ENCODE results near the gene SURF1. TPM values are rescaled to one million over a fixed set of nuclear protein-coding genes. Genes with fewer than 3 reads are reported as not detected.

SURF1 gene
- total and polyA plus RNA-seq, 10 of the 15 experiments (the other 5 are each of a cell fraction or from before 2014, with no cell fraction given): 17.9 to 46.4 (median 29.6) TPM

DNA sequence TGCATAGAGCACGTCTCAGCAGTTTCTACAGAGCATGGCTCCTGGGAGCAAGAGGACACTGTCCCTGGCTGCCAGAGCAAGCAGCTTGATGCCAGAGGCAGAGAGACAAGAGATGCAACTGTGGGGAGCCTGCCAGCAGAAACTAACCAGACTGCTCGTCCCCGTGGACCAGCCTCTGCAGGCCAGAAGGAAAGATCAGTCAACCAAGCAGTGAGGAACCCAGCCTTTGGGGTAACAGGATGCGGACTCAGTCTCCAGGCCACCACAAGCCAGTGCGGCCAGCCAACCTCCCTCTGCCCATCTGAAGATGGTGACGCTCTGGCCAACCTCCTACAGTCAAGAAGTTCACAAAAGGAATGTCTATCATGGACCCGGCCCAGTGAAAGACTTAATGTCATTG, 15.9 kb upstream of the SURF1 start (continued):
- no peak for TF ChIP-seq ASH2L (IDR thresholded peaks at IDR 0.05; ENCODE audit: borderline replicate concordance, low read depth)
- TF ChIP-seq NR2F1 (conservative IDR thresholded peaks at IDR 0.05): no peak
- TF ChIP-seq GABPA (IDR thresholded peaks at IDR 0.05; ENCODE audit: low read depth): no peak
- TF ChIP-seq LARP7 (IDR thresholded peaks at IDR 0.05): no peak
- no peak for TF ChIP-seq POLR2AphosphoS5 (IDR thresholded peaks at IDR 0.05; ENCODE audit: low read length)
- no peak for TF ChIP-seq PAX8 (IDR thresholded peaks at IDR 0.05)
- no peak for TF ChIP-seq MYC (IDR thresholded peaks at IDR 0.05; ENCODE audit: insufficient read depth, insufficient read length, insufficient replicate concordance, low read length, severe bottlenecking)

GRCh38 chr9:133371261-133371711, 15.0 kb upstream of the SURF1 start:
- ChIA-PET POLR2A (interaction anchor here (0.6 to 2.8 kb wide), 7 partner anchors 12 to 185 kb away, joined by 3 to 13 read pairs (median 4); partner anchors contain the start of genes MED22, RPL7A, SURF1 and SURF2), RAD21 (ENCODE audit: unreplicated experiment) (interaction anchor here (0.8 to 1.1 kb wide), 2 partner anchors 36 to 185 kb away, joined by 3 to 4 read pairs; no protein-coding TSS in a partner anchor), SMC1A (ENCODE audit: uncharacterized antibody, unreplicated experiment) (interaction anchor here (1.1 to 1.2 kb wide), 2 partner anchors 23 to 184 kb away, joined by 3 read pairs; partner anchors contain the start of genes MED22 and RPL7A), CTCF (interaction anchor here (0.6 to 3.9 kb wide), 7 partner anchors 8 to 227 kb away, joined by 3 to 16 read pairs (median 3); partner anchors contain the start of genes SURF1 and SURF2)
- peak overlapping the region; percentile 80 for H3K4me2 ChIP-seq (ENCODE audit: control insufficient read depth, insufficient read depth)
- in situ Hi-C loops (cut with MboI): no loop called here
- WGBS (ENCODE audit: insufficient coverage, insufficient replicate concordance, low lambda C conversion rate, missing lambda C conversion rate): 27% methylated on average over 12 of the region's 12 CpGs
- no peak for DNase-seq (ENCODE audit: low read depth, low spot score)
- H3K27me3 ChIP-seq (replicated peaks in 1 of 2; ENCODE audit: control insufficient read depth in 2 of 2, insufficient read depth in 2 of 2, low read length in 1 of 2): no peaks in the 10 kb centered on the region
- BruUV-seq (replicated peaks): no TSS peak
- no peak for TF ChIP-seq ZNF207 (IDR thresholded peaks at IDR 0.05; ENCODE audit: borderline replicate concordance)
- peak; percentile 37; the same call in 1 of the 2 replicates for TF ChIP-seq POLR2AphosphoS5 (IDR thresholded peaks at IDR 0.05; ENCODE audit: low read length)
- peak; percentile 71 for TF ChIP-seq RUNX3 (IDR thresholded peaks at IDR 0.05; ENCODE audit: low read length)
- peak in 1 of 3 experiments; percentile 27; a peak in 2 of 6 replicates for TF ChIP-seq CTCF (IDR thresholded peaks at IDR 0.05 in 2 of 3, conservative IDR thresholded peaks at IDR 0.05 in 1 of 3; ENCODE audit: control insufficient read depth in 2 of 3, extremely low read depth in 1 of 3, insufficient read depth in 1 of 3, low read depth in 3 of 3, low read length in 3 of 3)
- TF ChIP-seq RAD21 (IDR thresholded peaks at IDR 0.05; ENCODE audit: insufficient read depth, low read depth, low read length): peak; percentile 39
- no peak for TF ChIP-seq IRF4 (IDR thresholded peaks at IDR 0.05; ENCODE audit: low read depth, low read length)
- H3K36me3 ChIP-seq (ENCODE audit: control insufficient read depth in 2 of 2, insufficient read depth in 2 of 2, low read length in 1 of 2): peaks cover 19 to 22% of the 10 kb centered on the region in 2 experiments; a peak in 3 of 4 replicates
- no peak overlapping the region for H2AFZ ChIP-seq (ENCODE audit: control insufficient read depth, low read depth, low read length)
- peak overlapping the region; percentile 33; the same call in 1 of the 2 replicates for H3K9ac ChIP-seq (ENCODE audit: control insufficient read depth, insufficient read depth, low read length)
- ATAC-seq: no peak
- H3K4me3 ChIP-seq: peak overlapping the region; percentile 21
- peak overlapping the region; percentile 60 for H3K27ac ChIP-seq (ENCODE audit: control insufficient read depth, insufficient read depth)
- H3K9me3 ChIP-seq (replicated peaks; ENCODE audit: control insufficient read depth, insufficient read depth, low read length): no peaks in the 10 kb centered on the region
- intact Hi-C loops (cut with micrococcal nuclease; ENCODE audit: unreplicated experiment): loop anchor here (5.0 kb wide), 1 partner anchor 34 kb away; the partner anchor contains the start of gene SURF6
- H3K79me2 ChIP-seq (ENCODE audit: control insufficient read depth, insufficient read depth, low read length): peaks cover 88% of the 10 kb centered on the region
- peaks cover 22% of the 10 kb centered on the region for H3K4me1 ChIP-seq (ENCODE audit: control insufficient read depth, insufficient read depth, low read length)
- FAIRE-seq: no peak
- peaks cover 32% of the 10 kb centered on the region for H4K20me1 ChIP-seq (ENCODE audit: control insufficient read depth, insufficient read depth)
